ENCODE results near the gene SPTB. TPM values are rescaled to one million over a fixed set of nuclear protein-coding genes. Genes with fewer than 3 reads are reported as not detected.
A peak's percentile ranks its signal among the peaks of the same experiment; 100 is the strongest.

SPTB gene
- total and polyA plus RNA-seq, 9 donors = 0.28 to 1.4 (median 0.68) TPM

DNA sequence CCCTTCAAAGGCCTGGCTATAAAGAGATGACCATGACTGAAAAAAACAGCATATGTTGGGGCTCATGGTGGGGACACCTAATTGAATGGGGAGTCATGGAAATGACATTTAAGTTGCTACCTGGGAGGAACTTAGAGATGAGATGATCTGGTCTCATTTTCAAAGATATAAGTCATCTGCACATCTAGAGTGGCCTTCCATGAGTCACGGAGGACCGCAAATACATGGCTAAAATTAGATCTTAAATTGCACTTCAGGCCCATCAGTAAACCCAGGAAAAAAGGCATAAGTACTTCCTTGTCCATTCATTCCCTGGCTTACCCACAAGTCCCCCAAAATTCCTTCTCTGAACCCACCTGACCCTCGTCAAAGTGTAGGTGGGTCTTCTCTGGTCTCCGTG, 53.4 kb downstream of the SPTB start:
- intact Hi-C loops (cut with DNase I) = no loop called here
- TF ChIP-seq POLR2A (IDR thresholded peaks at IDR 0.05) (no peak), EP300 (IDR thresholded peaks at IDR 0.05) (no peak)
- TF ChIP-seq, protein P1, sequence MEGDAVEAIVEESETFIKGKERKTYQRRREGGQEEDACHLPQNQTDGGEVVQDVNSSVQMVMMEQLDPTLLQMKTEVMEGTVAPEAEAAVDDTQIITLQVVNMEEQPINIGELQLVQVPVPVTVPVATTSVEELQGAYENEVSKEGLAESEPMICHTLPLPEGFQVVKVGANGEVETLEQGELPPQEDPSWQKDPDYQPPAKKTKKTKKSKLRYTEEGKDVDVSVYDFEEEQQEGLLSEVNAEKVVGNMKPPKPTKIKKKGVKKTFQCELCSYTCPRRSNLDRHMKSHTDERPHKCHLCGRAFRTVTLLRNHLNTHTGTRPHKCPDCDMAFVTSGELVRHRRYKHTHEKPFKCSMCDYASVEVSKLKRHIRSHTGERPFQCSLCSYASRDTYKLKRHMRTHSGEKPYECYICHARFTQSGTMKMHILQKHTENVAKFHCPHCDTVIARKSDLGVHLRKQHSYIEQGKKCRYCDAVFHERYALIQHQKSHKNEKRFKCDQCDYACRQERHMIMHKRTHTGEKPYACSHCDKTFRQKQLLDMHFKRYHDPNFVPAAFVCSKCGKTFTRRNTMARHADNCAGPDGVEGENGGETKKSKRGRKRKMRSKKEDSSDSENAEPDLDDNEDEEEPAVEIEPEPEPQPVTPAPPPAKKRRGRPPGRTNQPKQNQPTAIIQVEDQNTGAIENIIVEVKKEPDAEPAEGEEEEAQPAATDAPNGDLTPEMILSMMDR (IDR thresholded peaks at IDR 0.05) = no peak
- Histone ChIP-seq H3K4me3 (no peak overlapping the region), H3K27me3 (no peaks in the 10 kb centered on the region), H3K9me3 (no peaks in the 10 kb centered on the region), H3K27ac (no peak overlapping the region), H3K4me1 (ENCODE audit: insufficient read depth) (no peaks in the 10 kb centered on the region), H3K36me3 (no peaks in the 10 kb centered on the region)
- WGBS, 3 donors = 78 to 87% (median 81%) methylated on average over 4 of the region's 4 CpGs
- no peak for DNase-seq

DNA sequence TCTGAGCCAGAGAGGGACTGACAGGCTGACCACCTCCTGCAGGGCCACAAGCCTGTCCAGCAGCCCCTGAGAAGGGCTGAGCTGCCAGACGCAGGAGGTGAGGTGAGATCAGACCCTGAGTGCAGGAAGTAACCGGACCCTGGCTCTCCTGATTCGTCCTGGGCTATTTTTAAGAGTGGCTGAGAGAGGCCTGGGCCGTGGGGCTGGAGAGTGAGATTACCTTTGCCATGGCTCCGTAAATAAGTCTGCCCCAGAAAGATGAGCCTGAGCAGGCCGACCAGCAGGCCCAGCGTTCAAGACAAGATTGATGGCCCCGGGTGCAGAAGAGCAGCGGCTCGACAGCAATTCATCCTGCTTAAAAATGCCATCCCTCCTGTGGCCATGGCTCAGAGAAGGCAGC, 54.2 kb downstream of the SPTB start:
- Histone ChIP-seq H3K4me1 (ENCODE audit: insufficient read depth) (no peaks in the 10 kb centered on the region), H3K27ac (no peak overlapping the region), H3K36me3 (no peaks in the 10 kb centered on the region), H3K9me3 (no peaks in the 10 kb centered on the region), H3K27me3 (no peaks in the 10 kb centered on the region), H3K4me3 (no peak overlapping the region)
- WGBS, 3 donors = 47 to 68% (median 52%) methylated on average over 10 of the region's 10 CpGs
- DNase-seq = no peak
- intact Hi-C loops (cut with DNase I) = no loop called here
- TF ChIP-seq, protein P1 (IDR thresholded peaks at IDR 0.05) = no peak
- no peak for TF ChIP-seq POLR2A (IDR thresholded peaks at IDR 0.05)
- no peak for TF ChIP-seq EP300 (IDR thresholded peaks at IDR 0.05)

DNA sequence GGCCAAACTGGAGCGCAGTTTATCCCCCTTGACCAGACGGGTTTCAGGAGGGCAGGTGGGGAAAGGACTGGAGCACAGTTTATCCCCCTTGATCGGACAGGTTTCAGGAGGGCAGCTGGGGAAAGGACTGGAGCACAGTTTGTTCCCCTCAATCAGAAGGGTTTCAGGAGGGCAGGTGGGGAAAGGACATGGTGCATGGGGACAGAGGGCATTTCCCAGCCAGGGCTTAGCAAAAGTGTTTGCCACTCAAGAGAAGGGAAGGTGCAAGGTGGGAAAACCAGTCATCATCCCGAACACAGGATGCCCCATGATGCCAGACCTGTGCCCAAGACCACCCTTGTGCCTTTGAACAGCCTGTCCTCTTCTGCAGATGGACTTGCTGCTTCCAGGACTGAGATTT, 54.7 kb downstream of the SPTB start:
- Histone ChIP-seq H3K36me3 (no peaks in the 10 kb centered on the region), H3K4me3 (no peak overlapping the region), H3K9me3 (no peaks in the 10 kb centered on the region), H3K4me1 (ENCODE audit: insufficient read depth) (no peaks in the 10 kb centered on the region), H3K27me3 (no peaks in the 10 kb centered on the region), H3K27ac (no peak overlapping the region)
- no peak for DNase-seq
- intact Hi-C loops (cut with DNase I) = no loop called here
- WGBS, 3 donors = 88 to 97% (median 93%) methylated on average over 4 of the region's 4 CpGs
- TF ChIP-seq, protein P1 (IDR thresholded peaks at IDR 0.05) = no peak
- TF ChIP-seq EP300 (IDR thresholded peaks at IDR 0.05) (no peak), POLR2A (IDR thresholded peaks at IDR 0.05) (no peak)

GRCh38 chr14:64824471-64824870, 55.2 kb downstream of the SPTB start:
- Histone ChIP-seq H3K27me3 (no peaks in the 10 kb centered on the region), H3K27ac (no peak overlapping the region), H3K4me3 (no peak overlapping the region), H3K9me3 (no peaks in the 10 kb centered on the region), H3K4me1 (ENCODE audit: insufficient read depth) (no peaks in the 10 kb centered on the region), H3K36me3 (no peaks in the 10 kb centered on the region)
- DNase-seq = no peak
- 77 to 87% (median 80%) methylated on average over 3 of the region's 3 CpGs for WGBS, 3 donors
- intact Hi-C loops (cut with DNase I) = loop anchor here in 2 of 4 donors (5.0 kb wide), 2 partner anchors 148 to 158 kb away; partner anchors contain the start of gene RAB15 (in 1 of the 2)
- TF ChIP-seq EP300 (IDR thresholded peaks at IDR 0.05) = no peak

GRCh38 chr14:64823305-64823861, 56.3 kb downstream of the SPTB start:
- Histone ChIP-seq H3K4me3 (no peak overlapping the region), H3K4me1 (ENCODE audit: insufficient read depth) (no peaks in the 10 kb centered on the region), H3K36me3 (no peaks in the 10 kb centered on the region), H3K27me3 (no peaks in the 10 kb centered on the region), H3K9me3 (no peaks in the 10 kb centered on the region), H3K27ac (no peak overlapping the region)
- peak; percentile 62 to 85 (median 70) for DNase-seq
- 5 to 13% (median 12%) methylated on average over 15 of the region's 15 CpGs for WGBS, 3 donors
- TF ChIP-seq POLR2A (IDR thresholded peaks at IDR 0.05) (no peak), EP300 (IDR thresholded peaks at IDR 0.05) (no peak)
- TF ChIP-seq, protein P1 (IDR thresholded peaks at IDR 0.05) = peak; percentile 29 to 56 (median 46)
- intact Hi-C loops (cut with DNase I) = loop anchor here in 2 of 4 donors (5.0 kb wide), 2 partner anchors 149 to 159 kb away; partner anchors contain the start of gene RAB15 (in 1 of the 2)
